Effector CD4-positive, alpha-beta T cell (primary cell): ENCODE measurements around the gene THAP4.
"Not testable (repeated sequence)": the region's sequence is repeated elsewhere in the genome, so short reads cannot be mapped to it uniquely, and the experiment has no call there.

ENCODE experiments used
- DNase-seq: peaks from one replicate; pipeline ENCODE4 v3.0.0-alpha.2; 2020

The THAP4 gene

GRCh38 chr2:241665731-241666440, 28.9 kb upstream of the THAP4 start:
- DNase-seq, result no peak

DNA sequence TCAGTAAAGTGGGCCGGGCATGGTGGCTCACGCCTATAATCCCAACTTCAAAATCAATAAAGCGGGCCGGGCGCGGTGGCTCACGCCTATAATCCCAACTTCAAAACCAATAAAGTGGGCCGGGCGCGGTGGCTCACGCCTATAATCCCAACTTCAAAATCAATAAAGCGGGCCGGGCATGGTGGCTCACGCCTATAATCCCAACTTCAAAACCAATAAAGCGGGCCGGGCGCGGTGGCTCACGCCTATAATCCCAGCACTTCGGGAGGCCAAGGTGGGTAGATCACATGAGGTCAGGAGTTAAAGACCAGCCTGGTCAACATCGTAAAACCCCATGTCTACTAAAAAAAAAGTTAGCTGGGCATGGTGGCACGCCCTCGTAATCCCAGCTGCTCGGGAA, 25.8 kb upstream of the THAP4 start:
- not testable (repeated sequence) for DNase-seq

- no peak for DNase-seq
Observed at GRCh38 chr2:241660593-241661213, 23.7 kb upstream of the THAP4 start.

DNA sequence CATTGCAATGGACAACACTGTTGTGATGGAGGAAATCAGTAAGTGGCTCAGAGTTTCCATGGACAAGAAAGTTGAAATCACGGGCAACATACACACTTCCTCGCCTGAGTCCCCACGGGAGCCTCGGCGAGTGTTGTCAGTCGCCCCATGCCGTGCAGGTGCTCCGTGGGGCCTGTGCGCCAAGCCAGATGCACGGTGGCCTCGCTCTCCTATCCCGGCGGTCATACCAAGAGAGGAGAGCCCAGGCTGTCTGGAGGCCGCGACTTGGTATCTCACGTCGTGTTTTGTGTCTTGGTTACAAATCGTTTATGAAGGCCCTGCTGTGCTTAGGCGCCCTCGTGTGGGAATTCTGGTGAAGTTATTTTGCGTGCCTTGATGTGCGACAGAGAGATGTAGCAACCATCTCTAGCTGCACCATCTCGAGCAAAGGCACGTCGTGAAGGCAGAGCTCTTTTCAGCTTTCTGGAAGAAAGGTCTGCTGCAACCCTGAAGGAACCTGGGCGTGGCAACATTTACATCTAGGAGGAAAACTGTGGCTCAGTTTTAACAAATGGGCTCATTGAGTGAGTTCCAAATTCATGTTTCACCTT, 22.3 kb upstream of the THAP4 start:
- DNase-seq, result no peak

GRCh38 chr2:241658296-241658695, 21.3 kb upstream of the THAP4 start:
- no peak for DNase-seq

DNA sequence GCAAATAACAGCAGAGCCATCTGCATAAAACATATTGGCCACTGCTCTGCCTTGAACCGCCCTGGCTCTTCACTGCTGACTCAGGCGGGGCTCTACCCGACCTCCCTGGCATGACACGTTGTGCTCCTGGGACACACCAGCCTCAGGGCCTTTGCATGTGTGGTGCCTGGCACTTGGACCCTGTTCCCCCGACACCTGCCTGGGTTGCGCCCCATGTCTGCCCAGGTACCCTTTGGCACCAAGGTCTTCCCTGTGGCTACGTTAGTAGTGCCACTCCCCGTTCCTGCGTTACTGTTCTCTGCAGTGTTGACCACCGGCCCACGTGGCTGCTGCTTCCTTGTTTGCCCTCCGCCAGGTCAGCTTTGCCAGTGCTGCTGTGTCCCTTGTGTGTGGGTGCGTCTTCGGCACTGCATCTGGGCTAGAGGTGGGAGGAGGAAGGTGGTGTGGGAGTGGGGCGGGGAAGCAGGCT, 20.9 kb upstream of the THAP4 start:
- no peak for DNase-seq

GRCh38 chr2:241656190-241656741, 19.3 kb upstream of the THAP4 start:
- no peak for DNase-seq

DNA sequence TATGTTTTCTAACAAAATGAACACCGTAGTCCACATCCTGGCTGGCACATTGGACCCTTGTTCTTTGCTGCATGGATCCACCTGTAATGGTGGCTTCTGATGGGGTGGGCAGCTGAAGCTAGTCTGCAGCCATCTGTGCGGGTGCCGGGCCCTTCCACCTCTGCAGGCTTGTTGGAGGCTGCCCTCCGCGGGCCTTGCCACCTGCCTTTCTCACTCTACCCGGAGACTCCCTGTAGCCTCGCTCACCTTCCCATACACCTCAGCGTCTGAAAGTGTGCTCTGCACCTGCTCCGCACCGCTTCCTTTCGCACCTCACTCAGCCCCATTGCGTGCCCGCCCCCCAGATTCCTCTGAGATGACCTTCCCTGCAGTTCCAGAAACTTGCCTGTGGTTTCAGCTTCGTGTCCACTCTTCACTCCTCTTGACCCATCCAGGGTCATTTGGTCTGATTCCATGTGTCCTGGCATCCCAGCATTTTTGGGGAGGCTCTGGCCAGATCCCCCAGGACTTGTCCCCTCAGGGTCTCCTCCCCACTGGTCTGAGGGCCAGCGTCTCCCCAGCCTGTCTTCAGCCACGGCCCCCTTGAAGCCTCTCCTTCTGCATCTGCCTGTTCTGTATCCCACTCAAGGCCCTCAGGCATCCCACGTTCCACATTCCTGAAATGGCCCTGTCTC, 18.7 kb upstream of the THAP4 start:
- no peak for DNase-seq

- no peak for DNase-seq
Observed at GRCh38 chr2:241654551-241654950, 17.6 kb upstream of the THAP4 start.

GRCh38 chr2:241653210-241653750, 16.3 kb upstream of the THAP4 start:
- DNase-seq, result no peak

DNA sequence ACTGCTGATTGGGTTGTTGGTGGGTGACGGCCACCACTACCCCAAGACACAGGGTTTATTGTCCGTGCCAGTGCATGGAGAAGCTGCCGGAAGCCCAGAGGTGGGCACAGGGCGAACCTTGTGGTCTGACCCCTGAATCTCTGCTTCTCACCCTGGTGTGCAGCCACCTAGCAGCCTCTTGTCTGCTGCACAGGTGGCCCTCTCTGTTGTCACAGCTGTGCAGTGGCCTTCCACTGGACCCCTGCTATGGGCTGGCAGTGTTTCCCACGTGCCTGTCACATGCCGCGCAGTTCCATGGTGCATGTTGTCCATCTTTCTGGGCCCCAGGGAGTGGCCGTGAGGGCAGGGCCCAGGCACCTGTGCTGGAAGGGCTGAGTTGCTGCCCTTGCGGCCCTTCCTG, 15.8 kb upstream of the THAP4 start:
- no peak for DNase-seq

- no peak for DNase-seq
Observed at GRCh38 chr2:241652142-241652541, 15.2 kb upstream of the THAP4 start.

DNA sequence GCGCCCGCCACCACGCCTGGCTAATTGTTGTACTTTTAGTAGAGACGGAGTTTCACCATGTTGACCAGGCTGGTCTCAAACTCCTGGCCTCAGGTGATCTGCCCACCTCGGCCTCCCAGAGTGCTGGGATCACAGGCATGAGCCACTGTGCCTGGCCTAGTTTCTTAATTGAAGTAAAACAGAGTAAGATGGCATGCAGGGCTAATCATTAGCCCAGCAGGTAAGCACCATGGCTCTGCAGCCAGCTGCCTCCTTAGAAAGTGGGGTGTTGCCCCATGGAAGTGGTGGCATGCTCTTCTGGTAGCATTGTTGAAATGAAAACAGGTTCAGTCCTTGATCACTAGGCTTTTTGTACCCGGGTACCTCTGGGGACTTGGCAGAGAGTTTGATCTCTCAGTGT, 13.0 kb upstream of the THAP4 start:
- no peak for DNase-seq

GRCh38 chr2:241649404-241649803, 12.4 kb upstream of the THAP4 start:
- no peak for DNase-seq

GRCh38 chr2:241648453-241648852, 11.5 kb upstream of the THAP4 start:
- DNase-seq, result no peak

- no peak for DNase-seq
Observed at GRCh38 chr2:241645915-241646645, 9.1 kb upstream of the THAP4 start.

GRCh38 chr2:241645056-241645914, 8.3 kb upstream of the THAP4 start:
- no peak for DNase-seq

DNA sequence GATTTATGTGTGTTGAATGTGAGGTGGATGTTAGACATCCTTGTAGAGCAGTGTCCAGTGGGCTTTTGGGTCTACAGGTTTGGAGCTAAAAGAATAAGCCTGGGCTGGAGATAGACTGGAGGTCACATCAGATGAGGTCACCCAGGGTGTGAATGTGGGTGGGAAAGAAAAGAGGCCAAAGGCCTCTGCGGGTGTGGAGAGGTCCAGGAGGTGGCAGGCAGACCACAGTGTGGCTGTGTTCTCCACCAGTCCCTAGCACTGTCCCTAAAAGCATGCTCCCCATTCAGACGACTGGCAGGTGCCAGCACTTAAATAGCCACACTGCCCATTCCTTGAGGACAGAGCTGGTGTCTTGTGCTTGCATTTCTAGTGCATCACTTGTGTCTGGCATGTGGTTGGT, 4.7 kb upstream of the THAP4 start:
- no peak for DNase-seq

GRCh38 chr2:241640165-241640795, 3.3 kb upstream of the THAP4 start:
- no peak for DNase-seq

- no peak for DNase-seq
Observed at GRCh38 chr2:241639385-241639784, 2.4 kb upstream of the THAP4 start.

- DNase-seq, result no peak
Observed at GRCh38 chr2:241638940-241639339, 2.0 kb upstream of the THAP4 start.
